ENCODE data around the gene RACK1.

The RACK1 gene

DNA sequence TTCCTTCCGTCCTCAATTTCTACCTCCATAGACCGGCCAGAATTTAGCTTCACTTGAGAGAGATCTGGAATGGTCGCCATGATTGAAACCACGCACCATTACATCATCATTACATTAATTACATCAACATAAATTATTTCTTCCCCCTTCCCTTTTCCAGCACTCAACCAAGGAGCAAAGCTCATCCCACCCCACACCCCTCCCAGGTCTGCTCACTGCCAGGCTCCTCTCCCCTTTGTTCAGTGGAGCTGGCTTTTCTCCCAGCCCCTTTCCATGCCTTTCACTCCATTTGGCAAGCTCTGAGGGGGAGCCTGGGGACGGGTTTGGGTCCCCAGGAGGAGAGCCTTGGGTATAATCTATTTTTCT, 8.4 kb downstream of the RACK1 start:
- no peak overlapping the region for H3K27ac ChIP-seq (replicated peaks; ENCODE audit: low read length)
- no peak overlapping the region for H2AK5ac ChIP-seq (ENCODE audit: low read depth, low read length)
- H3K4ac ChIP-seq (ENCODE audit: low read length), result no peak overlapping the region
- DNase-seq (ENCODE audit: low spot score), result no peak
- WGBS, 2 donors (ENCODE audit: extremely low coverage in 2 of 2, insufficient read length in 2 of 2, insufficient replicate concordance in 1 of 2), result no CpG with 5 or more reads among the region's 5 CpGs
- no peak overlapping the region for H3K18ac ChIP-seq (ENCODE audit: low read length)
- no peak overlapping the region for H3K9ac ChIP-seq (ENCODE audit: low read depth, low read length, poor library complexity)
- H2BK12ac ChIP-seq (ENCODE audit: low read length), result no peak overlapping the region
- no peak overlapping the region for H4K8ac ChIP-seq (ENCODE audit: low read depth, low read length)
- no peak overlapping the region for H2BK120ac ChIP-seq (ENCODE audit: low read depth, low read length)
- peaks cover 14% of the 10 kb centered on the region for H3K79me1 ChIP-seq (ENCODE audit: low read depth, low read length)
- H3K14ac ChIP-seq (ENCODE audit: low read length), result no peak overlapping the region
- no peak overlapping the region for H3K23ac ChIP-seq (ENCODE audit: low read depth, low read length, poor library complexity)
- H3K4me3 ChIP-seq (ENCODE audit: low read length in 2 of 2), result no peak overlapping the region
- H4K91ac ChIP-seq (ENCODE audit: low read depth, low read length, poor library complexity), result no peak overlapping the region
- H2BK5ac ChIP-seq (ENCODE audit: low read length), result no peak overlapping the region
- H3K4me2 ChIP-seq (ENCODE audit: insufficient read depth, low read length, poor library complexity, severe bottlenecking), result no peak overlapping the region
- no peak overlapping the region for H2BK15ac ChIP-seq (ENCODE audit: low read length)
- H3K27me3 ChIP-seq (ENCODE audit: control insufficient read depth in 3 of 3, insufficient read depth in 3 of 3, low read depth in 1 of 3, low read length in 3 of 3), result no peaks in the 10 kb centered on the region
- no peak overlapping the region for H2AFZ ChIP-seq (ENCODE audit: low read length)
- H3K9me3 ChIP-seq (replicated peaks in 1 of 2; ENCODE audit: control insufficient read depth in 2 of 2, insufficient read depth in 1 of 2, low read depth in 1 of 2, low read length in 2 of 2), result no peaks in the 10 kb centered on the region
- peaks cover 66 to 98% of the 10 kb centered on the region in 2 donors for H3K36me3 ChIP-seq (replicated peaks in 1 of 2; ENCODE audit: control insufficient read depth in 2 of 2, insufficient read depth in 2 of 2, low read length in 2 of 2)
- peaks cover 0 to 2% of the 10 kb centered on the region in 2 donors for H3K4me1 ChIP-seq (ENCODE audit: control insufficient read depth in 2 of 2, insufficient read depth in 1 of 2, low read depth in 1 of 2, low read length in 2 of 2)

- Histone ChIP-seq H3K27me3 (ENCODE audit: control insufficient read depth in 3 of 3, insufficient read depth in 3 of 3, low read depth in 1 of 3, low read length in 3 of 3) (no peaks in the 10 kb centered on the region), H3K27ac (replicated peaks; ENCODE audit: low read length) (no peak overlapping the region), H3K4me3 (ENCODE audit: low read length in 2 of 2) (no peak overlapping the region), H3K4me2 (ENCODE audit: insufficient read depth, low read length, poor library complexity, severe bottlenecking) (no peak overlapping the region), H3K14ac (ENCODE audit: low read length) (no peak overlapping the region), H3K9me3 (replicated peaks in 1 of 2; ENCODE audit: control insufficient read depth in 2 of 2, insufficient read depth in 1 of 2, low read depth in 1 of 2, low read length in 2 of 2) (no peaks in the 10 kb centered on the region), H3K79me1 (ENCODE audit: low read depth, low read length) (peaks cover 14% of the 10 kb centered on the region), H3K9ac (ENCODE audit: low read depth, low read length, poor library complexity) (no peak overlapping the region), H4K91ac (ENCODE audit: low read depth, low read length, poor library complexity) (no peak overlapping the region), H2BK15ac (ENCODE audit: low read length) (no peak overlapping the region), H4K8ac (ENCODE audit: low read depth, low read length) (no peak overlapping the region), H3K23ac (ENCODE audit: low read depth, low read length, poor library complexity) (no peak overlapping the region), H2AFZ (ENCODE audit: low read length) (no peak overlapping the region), H2BK12ac (ENCODE audit: low read length) (no peak overlapping the region), H2BK5ac (ENCODE audit: low read length) (no peak overlapping the region), H3K36me3 (replicated peaks in 1 of 2; ENCODE audit: control insufficient read depth in 2 of 2, insufficient read depth in 2 of 2, low read length in 2 of 2) (peaks cover 64 to 97% of the 10 kb centered on the region in 2 donors), H3K4me1 (ENCODE audit: control insufficient read depth in 2 of 2, insufficient read depth in 1 of 2, low read depth in 1 of 2, low read length in 2 of 2) (peaks cover 0 to 2% of the 10 kb centered on the region in 2 donors), H2AK5ac (ENCODE audit: low read depth, low read length) (no peak overlapping the region), H3K4ac (ENCODE audit: low read length) (no peak overlapping the region), H3K18ac (ENCODE audit: low read length) (no peak overlapping the region), H2BK120ac (ENCODE audit: low read depth, low read length) (no peak overlapping the region)
- WGBS, 2 donors (ENCODE audit: extremely low coverage in 2 of 2, insufficient read length in 2 of 2, insufficient replicate concordance in 1 of 2), result no CpG with 5 or more reads among the region's 22 CpGs
- DNase-seq (ENCODE audit: low spot score), result no peak
Measured at GRCh38 chr5:181234455-181235306, 9.0 kb downstream of the RACK1 start.

- H3K27ac ChIP-seq (replicated peaks; ENCODE audit: low read length), result no peak overlapping the region
- peak overlapping the region; percentile 45 for H3K9ac ChIP-seq (ENCODE audit: low read depth, low read length, poor library complexity)
- DNase-seq (ENCODE audit: low spot score), result no peak
- no peak overlapping the region for H2BK5ac ChIP-seq (ENCODE audit: low read length)
- no peak overlapping the region for H2AK5ac ChIP-seq (ENCODE audit: low read depth, low read length)
- peaks cover 10% of the 10 kb centered on the region for H3K79me1 ChIP-seq (ENCODE audit: low read depth, low read length)
- H3K4me3 ChIP-seq (ENCODE audit: low read length in 2 of 2), result no peak overlapping the region
- no CpG with 5 or more reads among the region's 24 CpGs for WGBS, 2 donors (ENCODE audit: extremely low coverage in 2 of 2, insufficient read length in 2 of 2, insufficient replicate concordance in 1 of 2)
- H2BK15ac ChIP-seq (ENCODE audit: low read length), result no peak overlapping the region
- H4K91ac ChIP-seq (ENCODE audit: low read depth, low read length, poor library complexity), result no peak overlapping the region
- H2BK12ac ChIP-seq (ENCODE audit: low read length), result no peak overlapping the region
- no peak overlapping the region for H3K4ac ChIP-seq (ENCODE audit: low read length)
- H2BK120ac ChIP-seq (ENCODE audit: low read depth, low read length), result no peak overlapping the region
- no peak overlapping the region for H3K18ac ChIP-seq (ENCODE audit: low read length)
- H3K23ac ChIP-seq (ENCODE audit: low read depth, low read length, poor library complexity), result no peak overlapping the region
- no peak overlapping the region for H4K8ac ChIP-seq (ENCODE audit: low read depth, low read length)
- no peak overlapping the region for H3K14ac ChIP-seq (ENCODE audit: low read length)
- H3K4me2 ChIP-seq (ENCODE audit: insufficient read depth, low read length, poor library complexity, severe bottlenecking), result no peak overlapping the region
- peaks cover 59 to 97% of the 10 kb centered on the region in 2 donors for H3K36me3 ChIP-seq (replicated peaks in 1 of 2; ENCODE audit: control insufficient read depth in 2 of 2, insufficient read depth in 2 of 2, low read length in 2 of 2)
- H2AFZ ChIP-seq (ENCODE audit: low read length), result no peak overlapping the region
- H3K4me1 ChIP-seq (ENCODE audit: control insufficient read depth in 2 of 2, insufficient read depth in 1 of 2, low read depth in 1 of 2, low read length in 2 of 2), result peaks cover 0 to 2% of the 10 kb centered on the region in 2 donors
- no peaks in the 10 kb centered on the region for H3K27me3 ChIP-seq (ENCODE audit: control insufficient read depth in 3 of 3, insufficient read depth in 3 of 3, low read depth in 1 of 3, low read length in 3 of 3)
- H3K9me3 ChIP-seq (replicated peaks in 1 of 2; ENCODE audit: control insufficient read depth in 2 of 2, insufficient read depth in 1 of 2, low read depth in 1 of 2, low read length in 2 of 2), result no peaks in the 10 kb centered on the region
Measured at GRCh38 chr5:181233801-181234454, 9.8 kb downstream of the RACK1 start.

GRCh38 chr5:181233088-181233800, 10.5 kb downstream of the RACK1 start:
- H3K23ac ChIP-seq (ENCODE audit: low read depth, low read length, poor library complexity), result no peak overlapping the region
- no peak overlapping the region for H2BK120ac ChIP-seq (ENCODE audit: low read depth, low read length)
- H3K4ac ChIP-seq (ENCODE audit: low read length), result no peak overlapping the region
- peaks cover 54 to 97% of the 10 kb centered on the region in 2 donors for H3K36me3 ChIP-seq (replicated peaks in 1 of 2; ENCODE audit: control insufficient read depth in 2 of 2, insufficient read depth in 2 of 2, low read length in 2 of 2)
- H2BK5ac ChIP-seq (ENCODE audit: low read length), result no peak overlapping the region
- H3K27ac ChIP-seq (replicated peaks; ENCODE audit: low read length), result no peak overlapping the region
- no peak for DNase-seq (ENCODE audit: low spot score)
- no peak overlapping the region for H3K4me2 ChIP-seq (ENCODE audit: insufficient read depth, low read length, poor library complexity, severe bottlenecking)
- H3K9ac ChIP-seq (ENCODE audit: low read depth, low read length, poor library complexity), result no peak overlapping the region
- no peak overlapping the region for H2BK15ac ChIP-seq (ENCODE audit: low read length)
- H3K4me3 ChIP-seq (ENCODE audit: low read length in 2 of 2), result no peak overlapping the region
- H3K27me3 ChIP-seq (ENCODE audit: control insufficient read depth in 3 of 3, insufficient read depth in 3 of 3, low read depth in 1 of 3, low read length in 3 of 3), result no peaks in the 10 kb centered on the region
- H3K9me3 ChIP-seq (replicated peaks in 1 of 2; ENCODE audit: control insufficient read depth in 2 of 2, insufficient read depth in 1 of 2, low read depth in 1 of 2, low read length in 2 of 2), result no peaks in the 10 kb centered on the region
- no peak overlapping the region for H4K91ac ChIP-seq (ENCODE audit: low read depth, low read length, poor library complexity)
- H3K18ac ChIP-seq (ENCODE audit: low read length), result no peak overlapping the region
- H2AK5ac ChIP-seq (ENCODE audit: low read depth, low read length), result no peak overlapping the region
- no peak overlapping the region for H4K8ac ChIP-seq (ENCODE audit: low read depth, low read length)
- no peak overlapping the region for H2AFZ ChIP-seq (ENCODE audit: low read length)
- WGBS, 2 donors (ENCODE audit: extremely low coverage in 2 of 2, insufficient read length in 2 of 2, insufficient replicate concordance in 1 of 2), result no CpG with 5 or more reads among the region's 16 CpGs
- H3K79me1 ChIP-seq (ENCODE audit: low read depth, low read length), result peaks cover 10% of the 10 kb centered on the region
- peaks cover 0 to 2% of the 10 kb centered on the region in 2 donors for H3K4me1 ChIP-seq (ENCODE audit: control insufficient read depth in 2 of 2, insufficient read depth in 1 of 2, low read depth in 1 of 2, low read length in 2 of 2)
- H2BK12ac ChIP-seq (ENCODE audit: low read length), result no peak overlapping the region
- no peak overlapping the region for H3K14ac ChIP-seq (ENCODE audit: low read length)

Data from neuronal stem cell (in vitro differentiated cells).